ENCODE measurements around the gene AATK. TPM values are rescaled to one million over a fixed set of nuclear protein-coding genes. Genes with fewer than 3 reads are reported as not detected.

Gene AATK
- total and polyA plus RNA-seq, 9 of the 15 experiments (the other 6 are each of a cell fraction or from before 2014, with no cell fraction given), result 0.11 to 0.55 (median 0.38) TPM; not detected in 5

DNA sequence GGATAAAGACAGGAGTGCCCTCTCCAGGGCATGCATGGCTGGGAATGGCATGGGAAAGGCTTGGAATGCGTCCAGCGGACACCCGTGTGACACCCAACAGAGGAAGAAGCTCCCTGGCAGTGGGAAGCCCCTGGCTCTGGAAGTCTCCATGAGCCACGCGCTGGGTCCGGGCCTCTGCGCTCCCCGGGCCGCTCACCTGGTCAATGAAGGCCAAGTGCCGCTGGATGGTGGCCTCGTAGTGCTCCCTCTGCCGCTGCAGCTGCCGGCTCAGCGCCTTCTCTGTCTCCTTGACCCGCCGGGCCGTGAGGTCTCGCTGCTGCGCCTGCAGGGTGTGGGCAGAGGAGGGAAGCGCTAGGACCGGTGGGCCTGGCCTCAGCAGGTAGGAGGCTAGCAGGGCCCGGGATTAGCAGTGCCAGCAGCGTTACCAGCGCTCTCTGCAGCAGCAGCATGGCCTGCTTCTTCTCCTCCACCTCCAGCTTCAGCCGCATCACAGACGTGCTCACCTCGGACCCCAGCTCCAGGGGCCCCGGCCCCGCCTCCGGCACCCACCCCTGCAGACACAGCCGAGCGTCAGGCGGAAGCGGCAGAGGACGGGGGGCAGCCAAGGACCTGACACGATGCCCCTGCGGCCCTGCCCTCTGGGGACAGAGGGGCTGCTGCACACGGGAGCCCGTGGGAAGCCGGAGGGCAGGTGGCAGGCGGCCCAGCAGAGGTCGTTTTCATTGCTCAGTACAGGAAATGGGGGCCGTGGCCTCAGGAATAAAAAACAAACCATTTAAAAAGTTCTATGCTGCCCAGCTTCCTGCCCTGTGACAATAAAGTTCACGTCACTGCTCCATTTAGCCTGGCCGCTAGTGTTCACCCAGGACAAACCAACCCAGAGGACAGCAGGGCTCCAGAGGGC is 30.7 kb upstream of the AATK start:
- Histone ChIP-seq H4K20me1 (replicated peaks; ENCODE audit: control insufficient read depth, insufficient read depth, low read length) (no peaks in the 10 kb centered on the region), H3K27ac (ENCODE audit: extremely low read depth, low read depth, low read length) (no peak overlapping the region), H3K9me3 (replicated peaks; ENCODE audit: control insufficient read depth, insufficient read depth, low read depth, low read length) (no peaks in the 10 kb centered on the region), H3K79me2 (ENCODE audit: control insufficient read depth, insufficient read depth, low read length) (no peaks in the 10 kb centered on the region), H2AFZ (ENCODE audit: low read depth, low read length) (no peak overlapping the region), H3K9me1 (ENCODE audit: control insufficient read depth, insufficient read depth, low read length) (peaks cover 3% of the 10 kb centered on the region), H3K4me1 (replicated peaks in 1 of 2; ENCODE audit: control insufficient read depth in 2 of 2, insufficient read depth in 2 of 2, low read length in 2 of 2) (peaks cover 13 to 62% of the 10 kb centered on the region in 2 experiments), H3K9ac (ENCODE audit: insufficient read depth in 1 of 2, low read depth in 2 of 2, low read length in 2 of 2) (peak overlapping the region in 1 of 2 experiments; percentile 26; a peak in 1 of 4 replicates), H3K4me2 (ENCODE audit: insufficient read depth, low read length) (no peak overlapping the region), H3K36me3 (ENCODE audit: control insufficient read depth, insufficient read depth, low read length) (peaks cover 4% of the 10 kb centered on the region; the same call in 2 of the 3 replicates), H3K27me3 (ENCODE audit: control insufficient read depth in 2 of 2, insufficient read depth in 2 of 2, low read length in 2 of 2) (no peaks in the 10 kb centered on the region), H3K4me3 (no peak overlapping the region)
- DNase-seq (ENCODE audit: extremely low read depth in 1 of 4, low spot score in 3 of 4) (no peak), FAIRE-seq (no peak), ATAC-seq (no peak)
- intact Hi-C loops (cut with micrococcal nuclease) (no loop called here), in situ Hi-C loops (cut with MboI) (no loop called here)
- 83% methylated on average over 34 of the region's 45 CpGs for WGBS (ENCODE audit: insufficient coverage, low coverage, missing lambda C conversion rate)
- ChIA-PET POLR2A (interaction anchor here (0.7 to 1.9 kb wide), 3 partner anchors 12 to 383 kb away, joined by 3 to 6 read pairs (median 5); no protein-coding TSS in a partner anchor), CTCF (ENCODE audit: low intra/inter-chr PET ratio) (no interaction called here)
- no TSS peak for BruUV-seq (replicated peaks)
- TF ChIP-seq, protein P1, sequence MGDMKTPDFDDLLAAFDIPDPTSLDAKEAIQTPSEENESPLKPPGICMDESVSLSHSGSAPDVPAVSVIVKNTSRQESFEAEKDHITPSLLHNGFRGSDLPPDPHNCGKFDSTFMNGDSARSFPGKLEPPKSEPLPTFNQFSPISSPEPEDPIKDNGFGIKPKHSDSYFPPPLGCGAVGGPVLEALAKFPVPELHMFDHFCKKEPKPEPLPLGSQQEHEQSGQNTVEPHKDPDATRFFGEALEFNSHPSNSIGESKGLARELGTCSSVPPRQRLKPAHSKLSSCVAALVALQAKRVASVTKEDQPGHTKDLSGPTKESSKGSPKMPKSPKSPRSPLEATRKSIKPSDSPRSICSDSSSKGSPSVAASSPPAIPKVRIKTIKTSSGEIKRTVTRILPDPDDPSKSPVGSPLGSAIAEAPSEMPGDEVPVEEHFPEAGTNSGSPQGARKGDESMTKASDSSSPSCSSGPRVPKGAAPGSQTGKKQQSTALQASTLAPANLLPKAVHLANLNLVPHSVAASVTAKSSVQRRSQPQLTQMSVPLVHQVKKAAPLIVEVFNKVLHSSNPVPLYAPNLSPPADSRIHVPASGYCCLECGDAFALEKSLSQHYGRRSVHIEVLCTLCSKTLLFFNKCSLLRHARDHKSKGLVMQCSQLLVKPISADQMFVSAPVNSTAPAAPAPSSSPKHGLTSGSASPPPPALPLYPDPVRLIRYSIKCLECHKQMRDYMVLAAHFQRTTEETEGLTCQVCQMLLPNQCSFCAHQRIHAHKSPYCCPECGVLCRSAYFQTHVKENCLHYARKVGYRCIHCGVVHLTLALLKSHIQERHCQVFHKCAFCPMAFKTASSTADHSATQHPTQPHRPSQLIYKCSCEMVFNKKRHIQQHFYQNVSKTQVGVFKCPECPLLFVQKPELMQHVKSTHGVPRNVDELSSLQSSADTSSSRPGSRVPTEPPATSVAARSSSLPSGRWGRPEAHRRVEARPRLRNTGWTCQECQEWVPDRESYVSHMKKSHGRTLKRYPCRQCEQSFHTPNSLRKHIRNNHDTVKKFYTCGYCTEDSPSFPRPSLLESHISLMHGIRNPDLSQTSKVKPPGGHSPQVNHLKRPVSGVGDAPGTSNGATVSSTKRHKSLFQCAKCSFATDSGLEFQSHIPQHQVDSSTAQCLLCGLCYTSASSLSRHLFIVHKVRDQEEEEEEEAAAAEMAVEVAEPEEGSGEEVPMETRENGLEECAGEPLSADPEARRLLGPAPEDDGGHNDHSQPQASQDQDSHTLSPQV (IDR thresholded peaks at IDR 0.05), result no peak
- TF ChIP-seq CHD1 (IDR thresholded peaks at IDR 0.05; ENCODE audit: low read length) (no peak), ZNF134 (CRISPR knock-in tag; conservative IDR thresholded peaks at IDR 0.05) (peak; percentile 86)
- TF ChIP-seq, protein P2, sequence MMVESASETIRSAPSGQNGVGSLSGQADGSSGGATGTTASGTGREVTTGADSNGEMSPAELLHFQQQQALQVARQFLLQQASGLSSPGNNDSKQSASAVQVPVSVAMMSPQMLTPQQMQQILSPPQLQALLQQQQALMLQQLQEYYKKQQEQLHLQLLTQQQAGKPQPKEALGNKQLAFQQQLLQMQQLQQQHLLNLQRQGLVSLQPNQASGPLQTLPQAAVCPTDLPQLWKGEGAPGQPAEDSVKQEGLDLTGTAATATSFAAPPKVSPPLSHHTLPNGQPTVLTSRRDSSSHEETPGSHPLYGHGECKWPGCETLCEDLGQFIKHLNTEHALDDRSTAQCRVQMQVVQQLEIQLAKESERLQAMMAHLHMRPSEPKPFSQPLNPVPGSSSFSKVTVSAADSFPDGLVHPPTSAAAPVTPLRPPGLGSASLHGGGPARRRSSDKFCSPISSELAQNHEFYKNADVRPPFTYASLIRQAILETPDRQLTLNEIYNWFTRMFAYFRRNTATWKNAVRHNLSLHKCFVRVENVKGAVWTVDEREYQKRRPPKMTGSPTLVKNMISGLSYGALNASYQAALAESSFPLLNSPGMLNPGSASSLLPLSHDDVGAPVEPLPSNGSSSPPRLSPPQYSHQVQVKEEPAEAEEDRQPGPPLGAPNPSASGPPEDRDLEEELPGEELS (CRISPR knock-in tag; IDR thresholded peaks at IDR 0.05; ENCODE audit: borderline replicate concordance), result no peak
- TF ChIP-seq, protein P3, sequence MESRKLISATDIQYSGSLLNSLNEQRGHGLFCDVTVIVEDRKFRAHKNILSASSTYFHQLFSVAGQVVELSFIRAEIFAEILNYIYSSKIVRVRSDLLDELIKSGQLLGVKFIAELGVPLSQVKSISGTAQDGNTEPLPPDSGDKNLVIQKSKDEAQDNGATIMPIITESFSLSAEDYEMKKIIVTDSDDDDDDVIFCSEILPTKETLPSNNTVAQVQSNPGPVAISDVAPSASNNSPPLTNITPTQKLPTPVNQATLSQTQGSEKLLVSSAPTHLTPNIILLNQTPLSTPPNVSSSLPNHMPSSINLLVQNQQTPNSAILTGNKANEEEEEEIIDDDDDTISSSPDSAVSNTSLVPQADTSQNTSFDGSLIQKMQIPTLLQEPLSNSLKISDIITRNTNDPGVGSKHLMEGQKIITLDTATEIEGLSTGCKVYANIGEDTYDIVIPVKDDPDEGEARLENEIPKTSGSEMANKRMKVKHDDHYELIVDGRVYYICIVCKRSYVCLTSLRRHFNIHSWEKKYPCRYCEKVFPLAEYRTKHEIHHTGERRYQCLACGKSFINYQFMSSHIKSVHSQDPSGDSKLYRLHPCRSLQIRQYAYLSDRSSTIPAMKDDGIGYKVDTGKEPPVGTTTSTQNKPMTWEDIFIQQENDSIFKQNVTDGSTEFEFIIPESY (CRISPR knock-in tag; IDR thresholded peaks at IDR 0.05), result peak; percentile 71; the same call in 1 of the 2 replicates
- TF ChIP-seq, protein P4, sequence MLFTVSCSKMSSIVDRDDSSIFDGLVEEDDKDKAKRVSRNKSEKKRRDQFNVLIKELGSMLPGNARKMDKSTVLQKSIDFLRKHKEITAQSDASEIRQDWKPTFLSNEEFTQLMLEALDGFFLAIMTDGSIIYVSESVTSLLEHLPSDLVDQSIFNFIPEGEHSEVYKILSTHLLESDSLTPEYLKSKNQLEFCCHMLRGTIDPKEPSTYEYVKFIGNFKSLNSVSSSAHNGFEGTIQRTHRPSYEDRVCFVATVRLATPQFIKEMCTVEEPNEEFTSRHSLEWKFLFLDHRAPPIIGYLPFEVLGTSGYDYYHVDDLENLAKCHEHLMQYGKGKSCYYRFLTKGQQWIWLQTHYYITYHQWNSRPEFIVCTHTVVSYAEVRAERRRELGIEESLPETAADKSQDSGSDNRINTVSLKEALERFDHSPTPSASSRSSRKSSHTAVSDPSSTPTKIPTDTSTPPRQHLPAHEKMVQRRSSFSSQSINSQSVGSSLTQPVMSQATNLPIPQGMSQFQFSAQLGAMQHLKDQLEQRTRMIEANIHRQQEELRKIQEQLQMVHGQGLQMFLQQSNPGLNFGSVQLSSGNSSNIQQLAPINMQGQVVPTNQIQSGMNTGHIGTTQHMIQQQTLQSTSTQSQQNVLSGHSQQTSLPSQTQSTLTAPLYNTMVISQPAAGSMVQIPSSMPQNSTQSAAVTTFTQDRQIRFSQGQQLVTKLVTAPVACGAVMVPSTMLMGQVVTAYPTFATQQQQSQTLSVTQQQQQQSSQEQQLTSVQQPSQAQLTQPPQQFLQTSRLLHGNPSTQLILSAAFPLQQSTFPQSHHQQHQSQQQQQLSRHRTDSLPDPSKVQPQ (CRISPR knock-in tag; IDR thresholded peaks at IDR 0.05; ENCODE audit: borderline replicate concordance), result no peak
